PC-3 (cell line): ENCODE results near the gene CIAO3. TPM values are rescaled to one million over a fixed set of nuclear protein-coding genes. Genes with fewer than 3 reads are reported as not detected.

Experiments
- ATAC-seq: fragments of 200-7000 bp; cut with Tn5 transposase; 2 replicates; pipeline ENCODE4 v1.9.1; 2020; ENCODE audit warnings: mild to moderate bottlenecking, moderate library complexity
- BruUV-seq: library from RNA; stranded (reverse); fragments of 400-500 nt; replicated peaks from 2 replicates; lab custom pipeline; 2021; lab: Mats Ljungman, UMichigan
- CTCF ChIA-PET: fragments of 300-600 bp; sonication (Branson Sonifier 250); formaldehyde crosslinking; loops from one replicate; lab custom pipeline; 2022; ENCODE audit warnings: antibody characterized with exemption; lab: Charles Lee
- POLR2A ChIA-PET: fragments of 300-600 bp; sonication (Branson Sonifier 250); formaldehyde crosslinking; loops from one replicate; lab custom pipeline; 2022; ENCODE audit warnings: antibody characterized with exemption; ENCODE audit not compliant: unreplicated experiment; lab: Charles Lee
- DNase-seq: peaks from one replicate; pipeline ENCODE4 v3.0.0-alpha.2; 2015
- H2AFZ ChIP-seq: fragments of 300-600 bp; sonication (generic); 2 replicates; pipeline ENCODE4 v1.6.0; 2016; ENCODE audit warnings: antibody characterized with exemption, low read length
- H3F3A ChIP-seq: fragments of 300-600 bp; sonication (generic); one replicate; pipeline ENCODE4 v1.6.0; 2017; ENCODE audit warnings: antibody characterized with exemption, low read length, control low read depth, mild to moderate bottlenecking; ENCODE audit not compliant: unreplicated experiment
- H3K27ac ChIP-seq: fragments of 300-600 bp; sonication (generic); 2 replicates; pipeline ENCODE4 v1.5.1; 2016; ENCODE audit warnings: mild to moderate bottlenecking, low read length
- H3K27me3 ChIP-seq: fragments of 300-600 bp; sonication (generic); 2 replicates; pipeline ENCODE4 v1.6.1; 2016; ENCODE audit warnings: low read length, mixed read lengths
- H3K36me3 ChIP-seq: fragments of 300-600 bp; sonication (generic); 2 replicates; pipeline ENCODE4 v1.6.1; 2016; ENCODE audit warnings: low read depth, mixed run types, low read length, mixed read lengths
- H3K4me1 ChIP-seq: fragments of 300-600 bp; sonication (generic); 2 replicates; pipeline ENCODE4 v1.5.1; 2016; ENCODE audit warnings: low read length; ENCODE audit not compliant: insufficient read depth
- H3K4me2 ChIP-seq: fragments of 300-600 bp; sonication (generic); 2 replicates; pipeline ENCODE4 v1.6.0; 2016; ENCODE audit warnings: low read length
- H3K4me3 ChIP-seq: fragments of 300-600 bp; sonication (generic); 2 replicates; pipeline ENCODE4 v1.5.1; 2016; ENCODE audit warnings: mild to moderate bottlenecking, low read length, mixed read lengths
- H3K79me2 ChIP-seq: fragments of 300-600 bp; sonication (generic); 2 replicates; pipeline ENCODE4 v1.6.1; 2017; ENCODE audit warnings: low read length, mixed read lengths
- H3K9ac ChIP-seq: fragments of 300-600 bp; sonication (generic); 2 replicates; pipeline ENCODE4 v1.6.0; 2016; ENCODE audit warnings: mild to moderate bottlenecking, low read length
- H3K9me2 ChIP-seq: fragments of 300-600 bp; sonication (generic); replicated peaks from 2 replicates; pipeline ENCODE4 v1.6.1; 2016; ENCODE audit warnings: mixed run types, low read length, mixed read lengths
- H3K9me3 ChIP-seq: fragments of 300-600 bp; sonication (generic); 2 replicates; pipeline ENCODE4 v1.6.1; 2016; ENCODE audit warnings: low read length, mixed read lengths
- H4K20me1 ChIP-seq: fragments of 300-600 bp; sonication (generic); 2 replicates; pipeline ENCODE4 v1.6.1; 2016; ENCODE audit warnings: low read length, mixed read lengths
- EZH2 ChIP-seq: fragments of 300-600 bp; sonication (generic); IDR thresholded peaks from one replicate; pipeline ENCODE4 v1.6.1; 2017; ENCODE audit warnings: antibody characterized with exemption, mild to moderate bottlenecking, low read length; ENCODE audit not compliant: unreplicated experiment
- EZH2phosphoT487 ChIP-seq: fragments of 300-600 bp; sonication (generic); IDR thresholded peaks from 2 replicates; pipeline ENCODE4 v1.6.1; 2018; ENCODE audit warnings: mild to moderate bottlenecking, antibody characterized with exemption, low read length, borderline replicate concordance
- intact Hi-C: fragments of 100-400 bp; cut with micrococcal nuclease; formaldehyde crosslinking; loops from 2 replicates; pipeline ENCODE4 v1.9.0; 2023
- total RNA-seq: library from RNA; depleted of rRNA; stranded (reverse); fragments of >200 nt; gene quantifications from 2 replicates; pipeline ENCODE4 v1.2.3, GENCODE V29; 2014
- TF ChIP-seq, protein P1 (sequence below): fragments of 300-600 bp; sonication (generic); conservative IDR thresholded peaks from 2 replicates; pipeline ENCODE4 v1.5.1; 2017; ENCODE audit warnings: antibody characterized with exemption, low read depth, mild to moderate bottlenecking, low read length

CIAO3 gene
- total RNA-seq, 1 experiment from 2014 or later, result 46.1 TPM

DNA sequence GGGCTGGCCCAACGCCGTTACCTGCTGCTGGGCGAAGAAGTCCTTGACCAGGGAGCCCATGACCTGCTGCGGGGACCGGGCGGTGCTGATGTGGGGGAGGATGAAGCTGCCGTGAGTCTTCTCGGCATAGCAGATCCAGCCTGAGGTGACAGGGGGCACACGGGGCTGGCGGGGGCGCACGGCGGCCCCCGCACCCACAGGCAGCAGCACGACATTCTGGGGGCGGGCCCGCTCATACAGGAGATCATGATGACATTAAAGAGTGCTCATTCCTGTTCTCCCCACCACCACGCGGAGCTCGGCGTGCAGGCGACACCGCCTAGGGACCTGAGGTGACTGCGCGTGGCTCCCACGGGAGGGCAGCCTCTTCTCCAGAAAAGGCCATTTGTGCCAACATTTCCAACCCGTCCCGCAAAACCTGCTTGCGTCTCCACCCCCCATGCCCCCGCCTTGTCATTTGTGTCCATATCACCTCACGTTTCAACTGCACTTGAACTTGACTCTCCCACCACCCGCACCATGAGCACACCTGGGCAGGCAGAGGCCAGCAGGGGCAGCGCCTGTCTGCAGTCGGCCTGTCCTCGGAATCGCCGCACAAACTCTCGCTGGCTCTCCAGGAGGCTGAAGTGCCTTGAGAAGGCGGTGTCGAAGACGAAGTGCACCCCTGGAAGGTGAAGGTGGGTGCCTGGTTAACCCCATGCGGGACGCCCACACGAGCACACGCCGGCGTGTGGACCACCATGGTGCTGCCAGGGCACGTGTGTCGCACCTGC lies 6.4 kb downstream of the CIAO3 start:
- no peaks in the 10 kb centered on the region for H3K9me2 ChIP-seq
- no peaks in the 10 kb centered on the region for H3F3A ChIP-seq
- ATAC-seq (no peak), DNase-seq (no peak)
- H3K4me1 ChIP-seq, result no peaks in the 10 kb centered on the region
- no peaks in the 10 kb centered on the region for H3K27me3 ChIP-seq
- H3K27ac ChIP-seq, result no peak overlapping the region
- no peak overlapping the region for H3K4me2 ChIP-seq
- H2AFZ ChIP-seq, result no peak overlapping the region
- ChIA-PET CTCF (no interaction called here), POLR2A (no interaction called here)
- intact Hi-C loops, result no loop called here
- no peak overlapping the region for H3K9ac ChIP-seq
- no peaks in the 10 kb centered on the region; the same call in 1 of the 2 replicates for H3K36me3 ChIP-seq
- H4K20me1 ChIP-seq, result no peaks in the 10 kb centered on the region
- H3K4me3 ChIP-seq, result no peak overlapping the region
- no peaks in the 10 kb centered on the region for H3K9me3 ChIP-seq
- BruUV-seq, result no TSS peak
- 0 out of 2 replicates have a peak, but pooled peaks cover 3% of the 10 kb centered on the region for H3K79me2 ChIP-seq
- TF ChIP-seq EZH2phosphoT487, result no peak
- TF ChIP-seq, protein P1, sequence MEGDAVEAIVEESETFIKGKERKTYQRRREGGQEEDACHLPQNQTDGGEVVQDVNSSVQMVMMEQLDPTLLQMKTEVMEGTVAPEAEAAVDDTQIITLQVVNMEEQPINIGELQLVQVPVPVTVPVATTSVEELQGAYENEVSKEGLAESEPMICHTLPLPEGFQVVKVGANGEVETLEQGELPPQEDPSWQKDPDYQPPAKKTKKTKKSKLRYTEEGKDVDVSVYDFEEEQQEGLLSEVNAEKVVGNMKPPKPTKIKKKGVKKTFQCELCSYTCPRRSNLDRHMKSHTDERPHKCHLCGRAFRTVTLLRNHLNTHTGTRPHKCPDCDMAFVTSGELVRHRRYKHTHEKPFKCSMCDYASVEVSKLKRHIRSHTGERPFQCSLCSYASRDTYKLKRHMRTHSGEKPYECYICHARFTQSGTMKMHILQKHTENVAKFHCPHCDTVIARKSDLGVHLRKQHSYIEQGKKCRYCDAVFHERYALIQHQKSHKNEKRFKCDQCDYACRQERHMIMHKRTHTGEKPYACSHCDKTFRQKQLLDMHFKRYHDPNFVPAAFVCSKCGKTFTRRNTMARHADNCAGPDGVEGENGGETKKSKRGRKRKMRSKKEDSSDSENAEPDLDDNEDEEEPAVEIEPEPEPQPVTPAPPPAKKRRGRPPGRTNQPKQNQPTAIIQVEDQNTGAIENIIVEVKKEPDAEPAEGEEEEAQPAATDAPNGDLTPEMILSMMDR, result no peak
- TF ChIP-seq EZH2, result no peak

DNA sequence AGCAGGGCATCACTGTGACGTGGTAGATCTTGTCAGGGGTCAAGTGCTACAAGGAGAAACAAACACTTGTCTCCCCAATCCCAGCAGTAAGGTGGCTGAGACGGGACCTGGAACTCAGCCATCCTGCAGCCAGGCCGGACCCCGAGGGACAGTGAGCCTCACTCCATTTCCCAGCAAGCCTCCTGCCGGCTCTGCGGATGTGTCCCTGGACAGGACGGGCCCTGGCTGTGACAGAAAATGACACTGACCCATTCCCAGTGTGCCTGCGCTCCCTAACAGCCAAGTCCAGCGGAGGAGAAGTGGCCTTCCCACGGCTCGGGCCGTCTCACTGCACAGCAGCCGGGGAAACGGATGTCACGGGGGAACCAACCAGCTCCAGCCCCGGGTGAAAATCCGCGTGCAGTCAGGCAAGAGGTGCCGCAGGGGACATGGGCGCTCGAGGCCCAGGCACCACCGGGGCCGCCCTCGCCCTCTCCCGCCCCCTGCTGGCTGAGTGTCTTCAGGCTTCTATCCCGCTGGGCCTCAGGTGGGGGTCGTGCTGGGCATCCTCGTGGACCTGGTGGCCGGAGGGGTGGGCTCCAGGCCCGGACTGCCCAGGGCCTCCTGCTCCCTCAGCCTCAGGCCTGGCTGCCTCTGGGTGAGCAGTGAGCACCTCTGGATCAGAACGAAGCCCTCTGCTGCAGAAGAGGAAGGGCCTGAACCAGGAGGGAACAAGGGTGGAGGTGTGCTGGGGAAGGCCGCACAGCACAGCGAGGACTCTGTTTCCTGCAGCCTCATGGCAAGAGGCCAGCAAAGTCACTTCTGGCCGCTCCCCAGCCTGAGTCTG lies 7.2 kb downstream of the CIAO3 start:
- BruUV-seq, result no TSS peak
- H3K27ac ChIP-seq, result no peak overlapping the region
- no peaks in the 10 kb centered on the region for H4K20me1 ChIP-seq
- no peaks in the 10 kb centered on the region for H3F3A ChIP-seq
- no peak overlapping the region for H3K9ac ChIP-seq
- no peaks in the 10 kb centered on the region for H3K9me3 ChIP-seq
- DNase-seq, result no peak
- ATAC-seq, result no peak
- intact Hi-C loops, result no loop called here
- peaks cover 5% of the 10 kb centered on the region; the same call in 1 of the 2 replicates for H3K4me1 ChIP-seq
- H3K27me3 ChIP-seq, result no peaks in the 10 kb centered on the region
- no peak overlapping the region for H2AFZ ChIP-seq
- H3K9me2 ChIP-seq, result no peaks in the 10 kb centered on the region
- POLR2A ChIA-PET, result no interaction called here
- H3K79me2 ChIP-seq, result 0 out of 2 replicates have a peak, but pooled peaks cover 9% of the 10 kb centered on the region
- H3K4me2 ChIP-seq, result no peak overlapping the region
- no peak for TF ChIP-seq EZH2
- H3K4me3 ChIP-seq, result no peak overlapping the region
- H3K36me3 ChIP-seq, result no peaks in the 10 kb centered on the region; the same call in 1 of the 2 replicates
- CTCF ChIA-PET, result no interaction called here

GRCh38 chr16:732936-733335 lies 7.9 kb downstream of the CIAO3 start:
- ChIA-PET POLR2A (no interaction called here), CTCF (no interaction called here)
- BruUV-seq, result no TSS peak
- Histone ChIP-seq H3K9me2 (no peaks in the 10 kb centered on the region), H2AFZ (no peak overlapping the region), H3K9ac (no peak overlapping the region), H4K20me1 (no peaks in the 10 kb centered on the region), H3K36me3 (no peaks in the 10 kb centered on the region; the same call in 1 of the 2 replicates), H3K9me3 (no peaks in the 10 kb centered on the region), H3K4me2 (no peak overlapping the region), H3K4me3 (no peak overlapping the region), H3K27me3 (no peaks in the 10 kb centered on the region), H3K4me1 (peaks cover 5% of the 10 kb centered on the region; the same call in 1 of the 2 replicates), H3K27ac (no peak overlapping the region), H3K79me2 (0 out of 2 replicates have a peak, but pooled peaks cover 9% of the 10 kb centered on the region), H3F3A (no peaks in the 10 kb centered on the region)
- ATAC-seq (no peak), DNase-seq (peak; percentile 50)
- TF ChIP-seq, protein P1, result peak; percentile 41; the same call in 1 of the 2 replicates
- no peak for TF ChIP-seq EZH2
- intact Hi-C loops, result no loop called here
